Activated CD4-positive, alpha-beta T cell treated with anti-CD3 and anti-CD28 coated beads for 36 hours (primary cell): ENCODE data around the gene FSHB. TPM values are rescaled to one million over a fixed set of nuclear protein-coding genes. Genes with fewer than 3 reads are reported as not detected.
"Not testable (repeated sequence)": the region's sequence is repeated elsewhere in the genome, so short reads cannot be mapped to it uniquely, and the experiment has no call there.

Source experiments
- ATAC-seq: fragments of 200-7000 bp; cut with Tn5 transposase; one replicate; pipeline ENCODE4 v1.10.0; 2021; ENCODE audit warnings: mild to moderate bottlenecking, moderate library complexity
- CTCF ChIA-PET: fragments of 350-600 bp; sonication (Branson Sonifier 250); formaldehyde crosslinking; loops from one replicate; lab custom pipeline; 2021; ENCODE audit warnings: antibody characterized with exemption; lab: Charles Lee
- POLR2A ChIA-PET: fragments of 350-600 bp; sonication (Branson Sonifier 250); formaldehyde crosslinking; loops from one replicate; lab custom pipeline; 2021; ENCODE audit warnings: antibody characterized with exemption, inconsistent platforms; lab: Charles Lee
- DNase-seq: peaks from one replicate; pipeline ENCODE4 v3.0.0-alpha.2; 2020
- H3K27ac Mint-ChIP-seq: one replicate; pipeline ENCODE4 v1.8.0; 2021; ENCODE audit warnings: mixed read lengths
- H3K27me3 Mint-ChIP-seq: one replicate; pipeline ENCODE4 v1.8.0; 2021; ENCODE audit warnings: mixed read lengths
- H3K36me3 Mint-ChIP-seq: one replicate; pipeline ENCODE4 v1.8.0; 2021; ENCODE audit warnings: low read depth, mixed read lengths
- H3K4me1 Mint-ChIP-seq: one replicate; pipeline ENCODE4 v1.8.0; 2021; ENCODE audit warnings: mixed read lengths
- H3K4me3 Mint-ChIP-seq: one replicate; pipeline ENCODE4 v1.8.0; 2021; ENCODE audit warnings: mild to moderate bottlenecking, moderate library complexity, mixed read lengths
- H3K9me3 Mint-ChIP-seq: one replicate; pipeline ENCODE4 v1.8.0; 2021; ENCODE audit warnings: low read depth, mixed read lengths
- intact Hi-C, 2 experiments: fragments of 100-400 bp; cut with DNase I in 1 of 2; cut with micrococcal nuclease in 1 of 2; formaldehyde crosslinking; loops; one replicate each; pipeline versions ENCODE4 v1.14.2 to v1.15.1; 2022 to 2024; cut with DNase I, micrococcal nuclease
- total RNA-seq, 2 experiments: library from RNA; stranded (reverse); gene quantifications; one replicate each; pipeline ENCODE4 v1.2.3, GENCODE V29; 2021

FSHB gene
- total RNA-seq = not detected

- H3K4me3 Mint-ChIP-seq = no peak within 1 kb of the TSS
- H3K4me1 Mint-ChIP-seq = no peaks in the 10 kb centered on the region
- peaks cover 4% of the 10 kb centered on the region for H3K9me3 Mint-ChIP-seq
- H3K27me3 Mint-ChIP-seq = peaks cover 7% of the 10 kb centered on the region
- no peak for DNase-seq
- CTCF ChIA-PET = no interaction called here
- POLR2A ChIA-PET = no interaction called here
- H3K27ac Mint-ChIP-seq = no peak within 1 kb of the TSS
- ATAC-seq = no peak
- no peaks in the 10 kb centered on the region for H3K36me3 Mint-ChIP-seq
- intact Hi-C loops = no loop called here
Observed at GRCh38 chr11:30230714-30231113, at the start of gene FSHB. Gene FSHB, plus strand, starts transcription at chr11:30231014. Its CDS starts 889 bp downstream, at chr11:30231903.

GRCh38 chr11:30186748-30187147 lies 44.1 kb upstream of the FSHB start:
- Mint-ChIP-seq H3K27ac (no peak overlapping the region), H3K9me3 (peaks cover 7% of the 10 kb centered on the region), H3K27me3 (no peaks in the 10 kb centered on the region), H3K4me1 (no peaks in the 10 kb centered on the region), H3K36me3 (no peaks in the 10 kb centered on the region), H3K4me3 (no peak overlapping the region)
- ChIA-PET POLR2A (no interaction called here), CTCF (interaction anchor here (0.6 kb wide), 1 partner anchor 8 kb away, joined by 3 read pairs; no protein-coding TSS in a partner anchor)
- no peak for DNase-seq
- no peak for ATAC-seq
- intact Hi-C loops = no loop called here

DNA sequence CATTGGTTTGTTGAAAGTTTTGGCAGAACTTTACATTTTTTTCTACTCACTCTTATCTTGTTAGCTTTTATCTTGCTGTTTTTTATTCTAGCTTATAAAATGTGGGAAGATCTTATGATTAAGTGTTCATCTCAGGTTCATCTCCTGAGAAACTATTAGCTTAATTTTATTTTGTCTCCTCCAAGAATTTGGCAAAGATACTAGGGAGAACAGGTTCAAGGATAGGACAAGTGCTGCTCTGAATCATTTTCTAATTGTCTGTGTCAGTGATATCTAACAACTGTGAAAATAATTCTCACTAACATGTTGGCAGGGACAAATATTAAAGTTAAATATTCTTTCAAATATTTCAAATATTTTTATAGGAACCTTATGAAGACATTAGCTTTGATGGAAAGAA lies 38.2 kb upstream of the FSHB start:
- ChIA-PET POLR2A (no interaction called here), CTCF (interaction anchor here (1.2 kb wide), 1 partner anchor 51 kb away, joined by 3 read pairs; no protein-coding TSS in a partner anchor)
- intact Hi-C loops = no loop called here
- DNase-seq (no peak), ATAC-seq (no peak)
- Mint-ChIP-seq H3K27me3 (no peaks in the 10 kb centered on the region), H3K36me3 (no peaks in the 10 kb centered on the region), H3K27ac (no peak overlapping the region), H3K4me1 (no peaks in the 10 kb centered on the region), H3K4me3 (no peak overlapping the region), H3K9me3 (no peaks in the 10 kb centered on the region)

DNA sequence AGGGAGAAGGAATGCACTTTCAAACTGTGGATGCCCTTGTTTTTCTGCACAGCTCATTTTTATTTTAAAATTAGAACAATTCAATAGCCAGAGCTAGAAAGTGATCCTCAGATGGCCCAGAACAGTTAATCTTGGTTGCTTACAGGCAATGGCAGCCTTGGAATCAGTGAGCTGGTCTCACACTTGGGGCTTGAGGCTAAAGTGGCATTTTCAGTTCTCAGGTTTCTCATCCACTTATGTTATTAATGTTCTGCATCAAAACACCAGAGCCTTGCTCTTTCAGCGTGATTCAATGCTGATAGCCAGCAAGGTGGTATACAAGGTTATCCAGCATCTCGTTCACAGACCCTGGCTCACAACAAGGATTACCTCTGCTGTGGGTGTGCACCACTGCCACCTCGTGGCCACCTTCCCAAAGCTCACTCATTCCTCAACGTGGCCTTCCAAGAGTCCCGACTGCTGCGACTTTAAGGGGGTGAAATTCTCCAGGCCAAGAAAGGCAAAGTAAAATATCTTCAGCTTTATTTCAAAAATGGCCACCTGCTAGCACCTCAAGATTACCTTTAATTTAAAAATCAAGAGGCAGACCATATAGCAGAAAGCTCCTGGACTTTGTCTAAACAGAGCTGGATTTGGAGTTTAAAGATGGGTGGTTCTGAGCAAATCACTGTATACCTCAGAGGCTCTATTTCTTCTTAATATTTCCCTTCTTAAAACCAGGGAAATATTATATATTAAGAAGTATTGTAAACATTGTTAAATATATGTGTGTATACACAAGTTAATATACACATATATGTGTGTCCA lies 34.2 kb upstream of the FSHB start:
- no peak overlapping the region for H3K27ac Mint-ChIP-seq

DNA sequence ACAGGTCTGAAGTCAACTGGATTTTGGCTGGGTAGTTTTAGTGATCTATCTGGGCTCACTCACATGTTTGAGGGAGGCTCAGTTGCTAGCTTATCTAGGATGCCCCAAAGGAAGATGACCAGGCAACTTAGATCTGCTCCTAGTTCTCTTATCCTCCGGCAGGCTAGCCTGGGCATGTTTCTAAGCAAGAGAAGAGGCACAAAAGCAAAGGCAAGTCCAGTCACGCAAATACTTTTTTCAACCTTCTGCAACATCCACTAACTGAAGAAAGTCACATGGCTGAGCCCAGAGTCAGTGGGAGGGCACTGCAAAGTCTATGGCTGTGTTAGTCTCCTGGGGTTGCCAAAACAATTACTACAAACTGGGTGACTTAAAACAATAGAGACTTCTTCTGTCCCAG lies 32.9 kb upstream of the FSHB start:
- ChIA-PET POLR2A (no interaction called here), CTCF (interaction anchor here (2.0 kb wide), 1 partner anchor 33 kb away, joined by 8 read pairs; no protein-coding TSS in a partner anchor)
- intact Hi-C loops = loop anchor here in 1 of 2 experiments (2.0 kb wide), 1 partner anchor 765 kb away; no protein-coding TSS in a partner anchor
- DNase-seq (no peak), ATAC-seq (no peak)
- H3K27ac Mint-ChIP-seq = no peak overlapping the region
- no peak overlapping the region for H3K4me3 Mint-ChIP-seq
- no peaks in the 10 kb centered on the region for H3K36me3 Mint-ChIP-seq
- no peaks in the 10 kb centered on the region for H3K9me3 Mint-ChIP-seq
- H3K27me3 Mint-ChIP-seq = no peaks in the 10 kb centered on the region
- no peaks in the 10 kb centered on the region for H3K4me1 Mint-ChIP-seq

More for the DNA sequence above, 34.2 kb upstream of the FSHB start:
- intact Hi-C loops = loop anchor here in 1 of 2 experiments (2.0 kb wide), 1 partner anchor 764 kb away; no protein-coding TSS in a partner anchor
- CTCF ChIA-PET = interaction anchor here (0.6 to 2.0 kb wide), 13 partner anchors 10 to 262 kb away, joined by 3 to 9 read pairs (median 3); no protein-coding TSS in a partner anchor
- Mint-ChIP-seq H3K4me1 (no peaks in the 10 kb centered on the region), H3K36me3 (no peaks in the 10 kb centered on the region), H3K27me3 (no peaks in the 10 kb centered on the region), H3K4me3 (no peak overlapping the region), H3K9me3 (no peaks in the 10 kb centered on the region)
- POLR2A ChIA-PET = no interaction called here
- DNase-seq (peak; percentile 64), ATAC-seq (peak; percentile 71)

- intact Hi-C loops, H3K36me3 Mint-ChIP-seq, POLR2A ChIA-PET, DNase-seq, H3K4me3 Mint-ChIP-seq, CTCF ChIA-PET, ATAC-seq, H3K27me3 Mint-ChIP-seq, H3K27ac Mint-ChIP-seq, H3K4me1 Mint-ChIP-seq, H3K9me3 Mint-ChIP-seq: not testable (repeated sequence)
Observed at GRCh38 chr11:30202989-30203388, 27.8 kb upstream of the FSHB start.

GRCh38 chr11:30203850-30204249 lies 27.0 kb upstream of the FSHB start:
- no peak for DNase-seq
- Mint-ChIP-seq H3K9me3 (no peaks in the 10 kb centered on the region), H3K36me3 (no peaks in the 10 kb centered on the region), H3K4me1 (no peaks in the 10 kb centered on the region), H3K27ac (no peak overlapping the region), H3K4me3 (no peak overlapping the region), H3K27me3 (peaks cover 6% of the 10 kb centered on the region)
- POLR2A ChIA-PET = no interaction called here
- intact Hi-C loops = no loop called here
- CTCF ChIA-PET = interaction anchor here (0.8 kb wide), 1 partner anchor 60 kb away, joined by 3 read pairs; no protein-coding TSS in a partner anchor
- no peak for ATAC-seq

DNA sequence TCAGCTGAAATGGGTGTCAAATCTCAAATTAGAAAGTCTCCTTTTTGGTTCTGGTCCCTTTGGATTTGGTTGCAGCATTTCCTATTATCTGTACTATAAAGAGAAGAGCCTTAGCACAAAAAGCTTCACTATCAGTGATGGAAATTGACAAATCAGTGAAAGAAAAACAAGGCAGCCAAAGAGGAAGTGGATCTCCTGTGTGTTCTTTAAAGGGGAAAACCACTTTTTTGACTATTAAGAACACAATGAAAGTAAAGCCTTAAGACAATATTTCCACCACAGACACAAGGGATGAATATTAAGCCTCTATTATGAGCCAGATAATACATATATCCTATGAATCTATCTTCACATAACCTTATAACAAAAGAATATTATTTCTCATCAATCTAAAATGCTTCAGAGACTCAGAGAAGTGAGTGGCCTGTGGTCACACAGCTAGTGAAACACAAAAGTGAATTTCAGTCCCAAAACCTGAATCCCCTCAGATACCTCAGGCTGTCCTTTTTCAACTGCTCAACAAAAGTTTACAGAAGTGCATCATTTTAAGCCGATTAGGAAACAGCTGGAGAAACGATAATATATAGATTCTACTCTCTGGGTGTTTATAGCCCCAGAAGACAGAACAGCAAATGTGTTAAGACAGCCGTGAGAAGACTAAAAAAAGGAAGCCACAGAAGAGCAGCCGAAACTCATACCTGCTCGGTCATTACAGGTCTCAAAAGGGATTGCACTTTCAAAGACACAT lies 24.4 kb upstream of the FSHB start:
- DNase-seq (no peak), ATAC-seq (no peak)
- ChIA-PET CTCF (interaction anchor here (1.3 kb wide), 1 partner anchor 10 kb away, joined by 4 read pairs; no protein-coding TSS in a partner anchor), POLR2A (no interaction called here)
- intact Hi-C loops = no loop called here
- H3K27me3 Mint-ChIP-seq = peaks cover 6% of the 10 kb centered on the region
- H3K9me3 Mint-ChIP-seq = no peaks in the 10 kb centered on the region
- H3K27ac Mint-ChIP-seq = no peak overlapping the region
- H3K4me1 Mint-ChIP-seq = no peaks in the 10 kb centered on the region
- no peaks in the 10 kb centered on the region for H3K36me3 Mint-ChIP-seq
- no peak overlapping the region for H3K4me3 Mint-ChIP-seq

- H3K27ac Mint-ChIP-seq = no peak overlapping the region
- DNase-seq = no peak
- H3K4me1 Mint-ChIP-seq = no peaks in the 10 kb centered on the region
- intact Hi-C loops = no loop called here
- no peak for ATAC-seq
- no peaks in the 10 kb centered on the region for H3K9me3 Mint-ChIP-seq
- ChIA-PET POLR2A (no interaction called here), CTCF (no interaction called here)
- H3K27me3 Mint-ChIP-seq = peaks cover 6% of the 10 kb centered on the region
- H3K36me3 Mint-ChIP-seq = no peaks in the 10 kb centered on the region
- no peak overlapping the region for H3K4me3 Mint-ChIP-seq
Observed at GRCh38 chr11:30210357-30210756, 20.5 kb upstream of the FSHB start.

GRCh38 chr11:30216534-30216933 lies 14.3 kb upstream of the FSHB start:
- POLR2A ChIA-PET = no interaction called here
- DNase-seq (no peak), ATAC-seq (no peak)
- H3K27me3 Mint-ChIP-seq = peaks cover 5% of the 10 kb centered on the region
- H3K9me3 Mint-ChIP-seq = no peaks in the 10 kb centered on the region
- intact Hi-C loops = no loop called here
- no peaks in the 10 kb centered on the region for H3K36me3 Mint-ChIP-seq
- no peak overlapping the region for H3K27ac Mint-ChIP-seq
- CTCF ChIA-PET = interaction anchor here (0.7 kb wide), 1 partner anchor 74 kb away, joined by 3 read pairs; no protein-coding TSS in a partner anchor
- no peaks in the 10 kb centered on the region for H3K4me1 Mint-ChIP-seq
- no peak overlapping the region for H3K4me3 Mint-ChIP-seq

- Mint-ChIP-seq H3K27me3 (peaks cover 5% of the 10 kb centered on the region), H3K4me1 (no peaks in the 10 kb centered on the region), H3K4me3 (no peak overlapping the region), H3K9me3 (no peaks in the 10 kb centered on the region), H3K27ac (no peak overlapping the region), H3K36me3 (no peaks in the 10 kb centered on the region)
- ChIA-PET CTCF (interaction anchor here (0.5 to 0.6 kb wide), 2 partner anchors 23 to 26 kb away, joined by 3 read pairs; no protein-coding TSS in a partner anchor), POLR2A (no interaction called here)
- DNase-seq (no peak), ATAC-seq (no peak)
- intact Hi-C loops = no loop called here
Observed at GRCh38 chr11:30218278-30218677, 12.5 kb upstream of the FSHB start.
